Hematopoietic multipotent progenitor cell treated with erythropoietin and hydrocortisone succinate and interleukin-3 and kit ligand, for 17 days (in vitro differentiated cells): ENCODE data around the gene CHRNA1.

Source experiments
- DNase-seq: peaks from one replicate; pipeline ENCODE4 v3.0.0-alpha.2; 2015; ENCODE audit warnings: low spot score

Gene CHRNA1

DNA sequence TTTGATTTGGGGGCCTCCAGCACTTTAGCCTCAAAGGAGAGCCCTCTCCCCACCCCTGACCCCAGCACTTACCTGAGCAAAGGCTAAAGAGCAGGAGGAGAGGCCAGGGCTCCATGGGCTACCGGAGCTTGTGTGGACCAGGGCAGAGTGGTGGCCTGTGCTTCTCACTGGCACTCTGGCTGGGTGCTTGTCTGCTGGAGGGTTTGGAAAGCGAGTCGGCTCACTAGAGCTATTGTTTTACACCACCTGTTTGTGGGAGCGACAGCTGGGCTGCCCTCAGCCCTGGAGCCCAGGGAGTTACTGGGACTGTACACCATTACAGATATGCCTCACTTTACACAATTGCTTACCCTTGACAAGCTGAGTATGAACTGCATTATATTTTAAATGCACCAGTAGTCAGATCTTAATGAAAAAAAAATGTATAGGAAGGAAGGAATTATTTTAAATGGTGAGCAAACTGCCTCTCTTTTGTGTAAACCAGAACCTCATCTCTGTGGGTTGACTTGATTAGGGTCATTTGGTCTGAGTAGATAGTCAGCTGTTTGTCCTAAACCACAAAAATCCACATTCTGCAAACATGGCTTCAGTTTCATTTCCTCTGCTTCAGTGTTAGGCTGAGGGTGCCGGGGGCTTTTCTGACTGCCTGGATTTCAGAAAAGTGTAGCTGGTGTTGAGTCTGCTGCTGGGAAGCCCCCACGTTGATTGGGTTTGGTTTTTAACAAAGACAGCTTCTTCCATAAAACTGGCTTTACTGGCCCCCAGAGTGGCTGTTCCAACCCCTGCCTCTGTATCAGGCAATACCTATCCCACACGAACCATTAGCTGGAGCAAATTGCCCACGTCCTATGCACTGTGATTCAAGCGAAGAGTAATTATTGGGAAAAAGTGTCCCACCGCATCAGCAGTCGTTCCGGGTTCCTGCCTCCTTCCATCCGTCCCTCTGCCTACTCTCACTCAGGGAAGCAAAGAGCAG, at the start of gene CHRNA1:
TSS of gene CHRNA1 (minus strand) at position 193 of the 976 bp plus-strand sequence. CDS start at position 115, 78 bp downstream.
- no peak for DNase-seq

GRCh38 chr2:174812037-174812436, 47.8 kb upstream of the CHRNA1 start:
- DNase-seq = no peak

GRCh38 chr2:174807931-174808330, 43.7 kb upstream of the CHRNA1 start:
- DNase-seq = no peak

- DNase-seq = no peak
These were observed 41.5 kb upstream of the CHRNA1 start for GRCh38 chr2:174805803-174806202.

DNA sequence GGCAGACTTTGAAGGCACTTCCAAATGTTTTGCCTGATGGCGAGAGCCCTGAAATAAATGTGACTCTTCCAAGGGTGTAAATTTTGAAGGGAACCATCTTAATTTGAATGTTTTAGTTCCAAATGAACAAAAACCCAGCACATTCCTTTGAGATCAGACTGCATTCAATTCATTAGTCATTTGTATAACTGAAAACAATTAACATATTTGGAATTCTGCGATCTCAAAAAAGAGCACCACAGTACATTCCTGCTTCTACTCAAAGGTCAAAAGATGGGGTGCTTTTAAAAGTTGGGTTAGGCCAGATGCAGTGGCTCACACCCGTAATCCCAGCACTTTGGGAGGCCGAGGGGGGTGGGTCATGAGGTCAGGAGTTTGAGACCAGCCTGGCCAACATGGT, 38.2 kb upstream of the CHRNA1 start:
- no peak for DNase-seq

GRCh38 chr2:174800436-174801205, 36.3 kb upstream of the CHRNA1 start:
- DNase-seq = no peak

DNA sequence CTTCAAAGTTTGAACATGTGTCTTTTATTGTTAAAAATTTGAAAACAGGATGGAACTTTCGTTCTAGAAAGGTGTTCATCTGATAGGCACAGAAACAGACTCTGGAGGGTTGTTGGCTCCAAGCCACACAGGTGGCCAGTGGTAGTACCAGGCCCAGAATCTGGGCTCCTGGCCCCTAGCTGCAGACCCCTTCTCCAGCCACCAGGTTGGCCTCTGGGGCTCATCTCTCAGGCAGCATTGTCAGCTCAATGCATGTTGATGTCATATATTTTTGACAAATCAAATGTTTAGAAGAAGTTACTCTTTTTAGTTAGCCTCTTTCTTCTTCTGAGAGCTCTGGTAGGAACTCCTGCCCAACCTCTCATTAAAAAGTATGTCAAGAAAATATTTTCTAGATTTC, 34.5 kb upstream of the CHRNA1 start:
- DNase-seq = no peak

DNA sequence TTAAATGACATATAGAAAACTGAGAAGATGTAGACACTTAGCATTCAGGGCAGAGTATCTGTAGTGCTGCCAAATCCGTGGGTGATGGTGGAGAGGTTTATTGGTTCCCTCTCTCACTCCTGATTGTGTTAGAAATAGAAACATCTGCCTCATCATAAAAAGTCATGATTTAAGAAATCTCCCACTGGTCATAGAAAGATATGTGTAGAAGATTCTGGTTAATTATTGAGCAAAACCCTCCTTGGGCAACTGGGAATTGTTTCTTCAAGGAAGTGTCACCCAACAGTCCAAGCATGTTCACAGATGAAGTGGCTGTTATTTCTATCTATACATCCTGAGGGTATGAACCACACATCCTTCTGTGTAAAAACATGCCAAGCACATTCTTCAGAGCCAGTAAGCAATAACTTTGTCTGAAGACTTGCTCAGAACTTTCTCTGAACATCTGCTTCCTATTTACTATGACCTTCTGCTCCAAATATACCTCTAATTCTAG, 33.6 kb upstream of the CHRNA1 start:
- DNase-seq = no peak

- no peak for DNase-seq
These were observed 32.1 kb upstream of the CHRNA1 start for GRCh38 chr2:174796319-174796771.

DNA sequence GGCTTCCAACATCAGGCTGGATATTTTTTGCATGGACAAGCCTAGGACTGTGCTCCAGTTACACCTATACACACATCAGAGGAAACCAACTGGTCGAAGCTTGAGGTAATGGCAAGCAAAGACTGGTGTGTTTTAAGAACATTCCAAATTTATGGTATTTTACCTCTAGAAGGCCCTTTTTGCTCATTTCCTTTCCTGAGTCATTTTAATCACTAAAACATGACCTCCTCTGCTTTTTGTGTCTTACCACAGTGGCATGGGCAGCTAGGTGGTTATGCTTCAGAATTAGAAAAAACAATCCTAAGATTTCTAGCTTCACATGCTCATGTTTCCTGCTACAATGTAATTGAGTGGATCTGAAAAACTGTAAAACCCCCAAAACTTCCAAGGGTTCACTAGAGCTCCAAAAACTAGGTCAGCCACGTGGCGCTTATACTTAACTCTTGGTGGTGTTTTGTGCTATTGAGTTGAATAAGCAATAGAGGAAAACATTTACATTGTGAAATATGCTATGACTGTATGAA, 30.6 kb upstream of the CHRNA1 start:
- DNase-seq = no peak

DNA sequence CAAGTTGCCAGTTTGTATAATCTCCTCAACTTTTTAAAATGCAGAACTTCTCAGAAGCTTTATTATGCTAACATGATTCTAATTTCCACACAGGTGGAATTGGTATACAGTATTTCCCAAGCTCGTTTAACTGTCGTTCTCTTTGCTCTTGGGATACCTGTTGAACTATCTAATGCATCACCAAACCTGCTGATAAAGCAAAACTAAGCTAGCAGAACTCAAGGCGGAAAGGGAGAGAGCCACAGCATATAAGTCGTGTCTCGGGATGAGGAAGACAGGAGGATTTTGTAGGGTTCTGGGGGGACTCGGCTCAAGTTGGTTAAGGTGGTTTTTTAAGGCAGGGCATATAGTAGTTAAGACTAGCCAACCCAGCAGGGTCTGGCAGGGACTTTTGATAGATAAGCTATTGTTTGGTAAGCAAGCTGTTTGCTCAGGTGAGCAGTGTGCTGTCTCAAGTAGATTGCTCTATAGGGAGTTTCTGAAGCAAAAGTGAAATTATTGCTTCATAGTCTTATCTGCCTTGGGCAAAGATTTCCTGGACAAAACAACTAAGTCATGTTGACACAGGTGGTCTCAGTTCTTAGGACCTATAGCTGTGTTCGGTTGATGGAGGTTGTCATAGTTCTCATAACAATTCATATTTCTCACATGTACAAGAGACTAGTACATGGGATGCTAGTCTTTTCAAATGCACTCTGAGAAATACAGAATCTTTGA, 28.2 kb upstream of the CHRNA1 start:
- DNase-seq = no peak

DNA sequence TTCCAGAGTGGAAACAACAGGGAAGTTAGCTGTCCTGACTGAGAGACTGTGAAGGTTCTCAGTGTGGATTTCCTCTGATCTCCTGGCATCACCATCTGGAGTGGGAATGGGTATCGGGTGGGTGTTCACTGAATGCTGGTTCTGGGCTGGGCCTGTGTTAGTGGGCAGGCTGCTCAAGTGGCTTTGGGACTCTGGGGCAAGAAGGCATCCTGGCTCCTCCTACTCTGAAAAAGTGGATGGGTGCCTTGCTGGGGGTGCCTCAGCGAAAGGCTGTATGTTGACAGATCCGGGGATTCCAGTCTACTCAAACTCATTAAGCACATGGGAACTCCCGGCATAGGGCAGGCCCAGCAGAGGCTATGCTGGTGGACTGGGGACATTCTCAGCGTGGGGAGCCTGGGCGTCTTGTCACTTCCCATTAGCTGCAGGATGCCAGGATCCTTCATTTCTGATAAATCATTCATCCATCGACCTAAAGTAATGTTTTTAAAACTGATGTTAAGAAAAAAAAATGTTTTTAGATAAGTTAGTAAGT, 27.5 kb upstream of the CHRNA1 start:
- DNase-seq = no peak

DNA sequence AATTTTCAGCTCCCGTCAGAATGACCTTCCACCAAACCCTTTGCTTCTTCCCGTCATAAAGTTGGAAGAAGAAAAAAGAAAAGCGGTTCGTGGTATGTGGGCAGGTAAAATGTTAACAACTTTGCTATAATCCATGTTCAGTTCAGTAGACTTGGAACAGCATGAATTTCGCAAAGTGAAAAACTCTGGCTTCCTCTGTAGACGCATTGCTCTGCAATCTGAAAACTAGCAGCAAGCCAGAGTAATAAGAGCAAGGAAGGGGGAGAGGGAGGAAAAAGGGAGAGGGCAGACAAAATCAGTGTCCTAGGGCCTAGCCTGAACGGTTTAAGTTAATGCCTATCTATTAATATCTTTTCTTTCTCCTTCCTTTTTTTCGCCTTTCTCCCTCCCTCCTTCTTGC, 26.7 kb upstream of the CHRNA1 start:
- DNase-seq = no peak

- DNase-seq = no peak
These were observed 24.7 kb upstream of the CHRNA1 start for GRCh38 chr2:174789001-174789400.

- DNase-seq = no peak
These were observed 24.1 kb upstream of the CHRNA1 start for GRCh38 chr2:174788291-174788929.

DNA sequence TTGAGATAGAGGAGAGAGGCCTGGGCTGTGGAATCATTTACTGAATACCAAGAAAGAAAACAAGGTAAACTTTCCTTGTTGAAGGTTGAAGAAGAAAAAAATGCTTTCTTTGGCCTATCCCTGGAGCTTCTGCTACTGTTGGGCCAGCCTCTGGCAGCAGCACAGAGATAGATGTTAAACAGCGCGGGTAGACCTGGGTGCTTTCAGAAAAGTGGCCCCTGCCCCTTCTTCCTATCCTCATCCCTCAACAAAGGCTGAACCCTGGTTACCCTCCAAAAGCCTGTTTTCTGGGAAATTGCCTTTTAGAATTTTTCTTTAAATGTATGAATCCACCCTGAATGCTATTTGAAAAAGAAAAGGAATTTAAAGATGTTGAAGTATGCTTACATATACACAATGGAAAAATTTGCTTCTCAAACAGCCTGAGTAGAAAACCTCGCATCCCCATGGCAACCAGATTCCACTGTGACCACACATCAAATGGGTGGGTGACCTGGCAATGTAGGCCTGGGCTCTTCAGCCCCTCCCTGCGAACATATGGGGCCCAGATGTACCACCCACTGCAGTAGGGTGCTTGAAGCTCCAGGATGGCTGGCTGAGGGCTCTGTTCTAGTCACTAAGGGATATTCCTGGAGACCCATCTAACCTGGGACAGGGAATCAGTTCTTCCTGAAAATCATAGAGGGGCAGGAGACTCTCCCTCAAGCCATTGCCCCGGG, 23.4 kb upstream of the CHRNA1 start:
- no peak for DNase-seq

GRCh38 chr2:174786066-174786725, 21.9 kb upstream of the CHRNA1 start:
- no peak for DNase-seq

GRCh38 chr2:174785481-174785880, 21.2 kb upstream of the CHRNA1 start:
- DNase-seq = no peak

DNA sequence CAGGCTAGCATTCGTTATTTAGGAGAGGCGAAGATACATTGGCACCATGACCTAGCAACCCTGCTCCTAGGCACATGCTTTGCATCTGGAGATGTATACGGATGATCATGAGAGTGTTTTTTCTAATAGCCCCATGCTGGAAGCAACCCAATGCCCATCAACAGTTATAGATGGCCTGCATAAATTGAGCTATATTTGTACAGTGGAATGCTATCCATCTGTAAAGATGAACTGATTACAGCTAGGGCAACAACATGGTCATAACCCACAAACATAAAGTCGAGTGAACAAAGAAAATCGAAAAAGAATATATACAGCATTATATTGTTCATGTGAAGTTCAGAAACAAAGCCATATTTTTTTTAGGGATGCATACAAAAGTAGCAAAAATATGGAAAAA, 20.6 kb upstream of the CHRNA1 start:
- no peak for DNase-seq

DNA sequence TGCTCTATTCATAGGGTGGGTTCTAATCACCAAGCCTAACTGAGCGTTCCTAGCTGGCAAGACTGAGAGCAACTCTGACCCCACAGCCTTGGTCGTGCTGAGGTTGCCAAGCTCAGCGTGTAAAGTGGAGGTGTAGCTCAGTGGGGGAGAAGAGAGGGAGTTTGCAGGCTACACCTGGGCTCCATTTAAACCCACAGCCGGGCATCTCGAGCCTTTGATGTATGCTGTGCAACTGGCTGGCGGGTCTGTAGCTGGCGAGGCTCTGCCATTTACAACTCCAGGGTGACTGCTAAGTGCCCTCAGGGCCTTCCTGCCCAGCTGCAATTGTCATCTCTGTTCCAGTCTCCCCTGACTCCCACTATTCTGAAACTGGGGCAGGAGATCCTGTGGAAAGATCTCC, 20.0 kb upstream of the CHRNA1 start:
- DNase-seq = no peak
